Measurements from ENCODE around the gene PTRH1.

The PTRH1 gene

DNA sequence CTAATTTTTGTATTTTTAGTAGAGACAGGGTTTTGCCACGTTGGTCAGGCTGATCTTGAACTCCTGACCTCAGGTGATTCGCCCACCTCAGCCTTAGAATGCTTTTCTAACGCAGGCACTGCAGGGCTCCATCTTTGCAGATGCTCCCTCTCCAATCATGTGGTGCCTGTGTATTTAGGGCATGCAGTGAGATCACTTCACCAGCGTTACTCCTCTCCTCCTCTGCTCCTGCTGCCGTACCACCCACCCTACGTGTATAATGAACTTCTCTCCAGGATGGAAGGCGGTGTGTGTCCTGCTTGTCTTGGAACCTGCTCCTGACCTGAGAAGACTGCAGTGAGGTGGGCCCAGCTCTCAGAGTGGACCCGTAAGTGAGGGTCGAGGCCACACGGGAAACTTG lies 22.3 kb downstream of the PTRH1 start:
- DNase-seq: no peak

DNA sequence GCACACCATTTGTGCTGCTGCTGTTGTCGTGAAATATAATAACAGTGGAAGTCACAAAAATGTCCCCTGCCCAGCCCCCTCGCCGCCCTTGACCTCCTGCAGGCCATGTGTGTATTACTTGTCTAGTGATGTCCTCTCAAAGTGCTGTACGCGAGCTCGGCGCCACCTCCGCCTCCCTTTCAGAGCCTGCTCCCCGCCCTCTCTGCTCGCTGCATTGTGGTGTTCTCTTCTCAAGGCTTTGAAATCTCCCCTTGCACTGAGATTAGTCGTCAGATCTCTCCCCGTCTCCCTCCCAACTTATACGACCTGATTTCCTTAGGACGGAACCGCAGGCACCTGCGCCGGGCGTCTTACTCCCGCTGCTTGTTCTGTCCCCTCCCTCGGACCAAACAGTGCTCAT lies 23.4 kb downstream of the PTRH1 start:
- no peak for DNase-seq

DNA sequence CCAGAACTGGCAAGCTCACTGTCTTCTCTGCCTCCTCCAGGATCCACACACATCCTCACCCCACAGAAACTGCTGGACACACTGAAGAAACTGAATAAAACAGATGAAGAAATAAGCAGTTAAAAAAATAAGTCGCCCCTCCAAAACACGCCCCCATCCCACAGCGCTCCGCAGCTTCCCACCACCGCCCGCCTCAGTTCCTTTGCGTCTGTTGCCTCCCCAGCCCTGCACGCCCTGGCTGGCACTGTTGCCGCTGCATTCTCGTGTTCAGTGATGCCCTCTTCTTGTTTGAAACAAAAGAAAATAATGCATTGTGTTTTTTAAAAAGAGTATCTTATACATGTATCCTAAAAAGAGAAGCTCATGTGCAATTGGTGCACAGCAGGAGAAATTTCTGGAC lies 24.7 kb downstream of the PTRH1 start:
- DNase-seq: no peak

DNA sequence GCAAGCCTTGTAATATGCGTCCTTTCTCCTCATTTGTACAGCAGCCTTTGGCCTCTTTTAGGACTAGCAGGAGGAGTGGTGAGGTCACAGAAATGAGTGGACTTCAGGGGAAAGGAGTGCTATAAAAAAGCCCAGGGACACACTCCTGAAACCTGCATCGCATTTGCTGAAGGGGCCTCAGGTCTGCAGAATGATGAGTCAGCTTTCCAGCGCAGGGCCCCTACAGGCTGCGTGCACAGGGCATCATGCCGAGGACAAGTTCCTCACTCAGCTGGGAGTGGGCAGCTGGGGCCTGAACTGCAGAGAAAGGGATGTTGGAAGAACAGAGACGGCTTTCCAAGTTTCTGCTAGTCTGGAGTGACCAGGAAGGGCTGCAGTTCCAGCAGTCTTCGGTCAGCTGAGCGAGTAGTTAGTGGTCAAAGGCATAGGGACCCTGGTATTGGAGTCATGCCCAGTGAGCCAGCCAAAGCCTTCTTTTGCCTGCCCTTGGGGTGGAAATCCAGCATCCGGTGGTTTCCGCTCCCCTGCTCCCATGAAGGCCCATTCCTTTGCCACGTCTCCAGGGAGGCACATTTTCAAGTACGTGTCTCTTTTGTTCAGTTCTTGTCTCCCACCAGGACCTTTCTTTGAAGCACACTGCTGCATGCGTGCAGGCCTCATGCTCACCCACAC lies 26.0 kb downstream of the PTRH1 start:
- DNase-seq: no peak

DNA sequence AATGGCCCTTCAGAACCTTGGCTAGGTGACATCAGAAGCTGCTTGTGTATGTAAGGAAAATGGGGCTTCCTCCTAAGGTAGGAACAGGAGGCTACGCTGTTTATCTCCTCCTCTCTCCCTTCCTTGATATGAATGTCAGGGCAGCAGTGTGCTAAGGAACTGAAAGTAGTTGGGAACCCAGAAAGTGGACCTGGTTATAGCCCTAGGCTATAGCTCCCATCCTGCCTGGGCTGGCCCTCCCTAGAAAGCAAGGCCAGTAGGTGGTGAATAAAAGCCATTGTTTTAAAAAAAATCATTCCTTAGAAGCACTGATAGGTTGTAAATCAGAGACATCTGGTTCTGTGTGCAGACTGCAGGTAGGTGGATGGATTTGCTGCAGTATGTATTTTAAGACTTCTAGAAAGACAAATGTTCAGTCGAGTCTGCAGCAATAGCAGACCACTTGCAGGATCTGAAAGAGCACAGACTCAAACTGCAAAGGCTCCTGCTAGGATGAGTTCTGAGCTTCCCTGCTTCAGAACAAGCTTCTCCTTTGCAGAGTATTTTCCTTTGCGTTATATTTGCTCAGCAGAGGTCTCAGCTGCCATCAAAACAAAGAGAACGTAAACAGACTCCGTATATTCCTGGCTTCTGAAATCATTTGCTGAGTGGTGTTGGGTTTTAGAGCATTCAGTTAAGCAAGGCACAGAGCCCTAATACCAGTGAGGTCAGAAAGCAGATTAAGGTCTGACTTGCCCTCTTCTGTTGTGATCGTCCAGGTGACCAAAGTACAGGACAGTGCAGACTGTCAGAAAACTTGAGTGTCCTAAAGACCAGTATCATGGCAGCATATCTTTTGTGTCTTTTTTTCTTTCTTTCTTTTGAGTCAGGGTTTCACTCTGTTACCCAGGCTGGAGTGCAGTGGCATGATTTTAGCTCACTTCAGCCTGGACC lies 28.7 kb downstream of the PTRH1 start:
- DNase-seq: no peak

DNA sequence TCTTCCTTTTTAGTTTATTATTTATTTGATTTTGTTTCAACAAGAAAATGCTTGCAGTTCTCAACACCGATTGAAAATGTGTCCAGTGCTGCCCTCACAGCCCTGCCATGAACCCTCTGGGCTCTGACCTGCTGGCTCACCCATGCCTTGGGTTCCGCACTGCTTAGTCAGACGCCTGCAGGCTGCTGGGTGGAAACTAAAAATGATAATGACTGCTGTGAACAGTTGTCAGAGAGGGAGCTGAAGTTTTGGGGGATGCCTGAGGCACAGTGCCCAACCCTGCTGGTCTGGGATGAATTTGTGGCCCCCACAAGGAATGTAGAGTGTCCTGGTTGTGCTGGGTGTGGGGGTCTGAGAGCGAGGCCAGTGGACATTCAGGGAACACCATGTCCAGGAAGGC lies 30.9 kb downstream of the PTRH1 start:
- DNase-seq: no peak

DNA sequence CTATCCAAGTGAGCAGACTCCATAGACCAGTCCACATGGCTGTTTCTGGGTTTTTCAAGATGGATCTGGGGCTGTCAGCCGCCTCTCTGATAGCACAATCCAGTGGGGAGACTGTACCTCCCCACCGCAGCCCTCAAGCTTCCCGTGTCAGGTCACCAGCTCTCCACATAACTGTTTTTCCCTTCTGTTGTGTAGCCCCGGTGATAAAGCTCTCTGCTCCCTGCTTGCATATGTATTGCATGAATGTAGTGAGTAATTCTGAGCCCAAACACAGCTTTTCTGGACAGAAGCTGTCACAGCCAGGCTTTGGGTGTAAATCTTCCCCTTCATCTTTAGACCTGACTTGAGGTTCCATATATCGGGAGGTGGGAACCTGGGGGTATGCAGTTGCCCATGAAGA lies 31.7 kb downstream of the PTRH1 start:
- DNase-seq: no peak

DNA sequence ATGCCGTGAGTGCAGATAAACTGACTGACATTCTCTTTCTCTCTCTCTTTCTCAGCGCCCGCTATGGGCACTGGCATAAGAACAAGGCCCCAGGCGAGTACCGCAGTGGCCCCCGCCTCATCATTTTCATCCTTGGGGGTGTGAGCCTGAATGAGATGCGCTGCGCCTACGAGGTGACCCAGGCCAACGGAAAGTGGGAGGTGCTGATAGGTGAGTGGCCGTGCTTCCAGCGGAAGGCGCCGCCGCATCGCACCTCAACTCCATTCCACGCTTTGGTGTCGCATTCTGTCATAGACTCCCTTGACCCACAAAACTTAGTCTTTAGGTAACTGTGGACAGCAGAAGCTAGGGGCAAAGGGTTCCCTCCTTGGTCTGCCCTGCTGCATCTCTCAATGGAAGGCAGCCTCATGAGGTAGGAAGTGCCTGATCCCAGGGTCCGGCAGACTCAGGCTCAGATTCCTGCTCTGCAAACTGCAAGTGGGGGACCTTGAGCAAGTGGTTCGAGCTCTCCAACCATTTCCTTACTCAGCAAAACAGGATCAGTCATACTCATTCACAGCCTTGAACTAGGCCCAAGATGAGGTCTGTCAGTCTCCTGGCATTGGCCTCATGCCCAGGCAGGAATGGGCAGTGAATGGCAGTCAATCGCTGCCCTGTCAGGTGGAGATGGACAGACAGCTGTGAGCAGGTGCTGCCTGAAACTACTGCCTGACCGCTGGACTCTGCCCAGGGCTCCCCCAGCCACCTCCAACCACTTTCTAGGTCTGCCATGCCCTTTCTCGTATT lies 32.9 kb downstream of the PTRH1 start:
- DNase-seq: no peak

DNA sequence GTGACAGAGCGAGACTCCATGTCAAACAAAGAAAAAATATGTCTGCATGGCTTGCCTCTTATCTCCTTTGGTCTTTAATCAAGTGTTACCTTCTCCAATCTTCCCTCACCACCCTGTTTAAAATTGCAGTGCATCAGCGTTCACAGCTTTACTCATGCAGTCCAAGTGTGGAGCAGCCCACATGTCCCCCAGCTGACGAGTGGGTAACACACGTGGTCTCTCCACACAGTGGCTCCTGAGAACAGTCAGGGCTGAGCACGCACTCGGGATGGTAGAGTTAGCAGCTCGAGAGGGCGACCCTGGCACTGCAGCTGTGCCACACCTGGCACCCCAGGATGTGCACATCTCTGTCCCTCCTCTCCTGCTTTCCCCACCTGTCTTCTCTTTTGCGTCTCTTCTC lies 34.6 kb downstream of the PTRH1 start:
- no peak for DNase-seq

DNA sequence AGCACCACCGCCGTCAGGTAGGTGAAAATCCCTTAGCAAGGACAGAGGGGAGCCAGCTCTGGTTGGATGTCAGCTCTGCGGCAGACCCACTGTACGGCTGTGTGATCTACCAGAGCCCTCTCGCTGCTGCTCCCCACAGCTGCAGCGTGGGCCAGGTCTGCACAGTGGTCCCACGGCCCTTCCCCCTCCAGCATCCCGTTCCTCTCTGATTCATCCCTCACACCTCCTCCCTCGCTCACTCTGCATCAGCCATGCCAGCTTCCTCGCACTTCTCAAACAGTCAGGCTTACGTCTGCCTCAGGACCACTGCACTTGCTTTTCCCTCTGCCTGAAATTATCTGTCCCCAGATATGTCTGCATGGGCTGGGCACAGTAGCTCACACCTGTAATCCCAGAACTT lies 35.2 kb downstream of the PTRH1 start:
- no peak for DNase-seq

DNA sequence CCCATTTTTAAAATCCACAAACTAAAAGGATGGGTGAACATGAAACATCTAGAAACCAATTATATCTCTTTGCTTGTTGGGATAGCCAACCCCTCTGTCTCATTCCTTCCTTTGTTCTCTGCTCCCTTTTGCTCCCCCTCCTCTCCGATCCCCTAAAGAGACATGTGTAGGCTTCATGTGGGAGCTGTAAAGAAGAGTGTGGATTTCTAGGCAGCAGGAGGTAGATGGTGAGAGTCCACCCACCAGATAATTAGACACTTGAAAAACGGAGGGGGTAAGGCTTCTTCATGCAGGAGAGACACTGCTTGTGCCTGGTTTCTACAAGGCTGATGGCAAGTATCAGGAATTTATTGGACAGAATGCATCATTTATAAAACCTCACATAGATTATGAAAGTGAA lies 36.0 kb downstream of the PTRH1 start:
- DNase-seq: no peak

DNA sequence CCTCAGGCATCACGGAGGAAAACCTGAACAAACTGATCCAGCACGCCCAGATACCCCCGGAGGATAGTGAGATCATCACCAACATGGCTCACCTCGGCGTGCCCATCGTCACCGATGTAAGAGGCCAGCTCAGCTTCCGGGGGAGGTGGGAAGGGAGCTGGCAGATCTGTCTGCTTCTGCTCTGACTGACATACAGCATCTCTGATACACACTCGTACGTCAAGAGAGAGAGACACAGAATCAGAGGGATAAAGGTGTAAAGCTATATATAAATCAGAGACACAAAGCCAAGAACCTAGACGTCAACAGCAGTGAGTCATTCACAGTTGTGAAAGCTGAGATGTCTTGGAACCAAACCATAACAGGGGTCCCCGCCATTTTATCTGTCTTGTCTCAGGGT lies 38.8 kb downstream of the PTRH1 start:
- no peak for DNase-seq

DNA sequence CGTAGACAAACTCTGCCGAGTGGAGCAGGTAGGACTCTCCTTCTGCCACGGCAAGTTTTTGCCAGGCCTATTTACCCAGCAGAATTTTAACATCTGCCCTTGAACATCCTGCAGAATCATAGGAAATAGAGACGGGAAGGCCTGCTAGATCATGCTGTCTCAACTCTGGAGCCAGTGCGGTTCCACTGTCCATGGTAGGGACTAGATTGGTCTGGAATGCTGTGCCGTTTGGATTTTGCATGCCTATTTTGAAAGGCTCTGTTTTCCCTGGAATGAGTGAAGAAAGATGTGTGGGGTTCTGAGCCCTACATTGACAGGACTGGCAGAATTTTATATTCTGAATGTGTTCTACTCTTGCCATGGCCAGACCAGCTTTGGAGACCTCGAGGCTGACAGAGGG lies 42.2 kb downstream of the PTRH1 start:
- DNase-seq: no peak

DNA sequence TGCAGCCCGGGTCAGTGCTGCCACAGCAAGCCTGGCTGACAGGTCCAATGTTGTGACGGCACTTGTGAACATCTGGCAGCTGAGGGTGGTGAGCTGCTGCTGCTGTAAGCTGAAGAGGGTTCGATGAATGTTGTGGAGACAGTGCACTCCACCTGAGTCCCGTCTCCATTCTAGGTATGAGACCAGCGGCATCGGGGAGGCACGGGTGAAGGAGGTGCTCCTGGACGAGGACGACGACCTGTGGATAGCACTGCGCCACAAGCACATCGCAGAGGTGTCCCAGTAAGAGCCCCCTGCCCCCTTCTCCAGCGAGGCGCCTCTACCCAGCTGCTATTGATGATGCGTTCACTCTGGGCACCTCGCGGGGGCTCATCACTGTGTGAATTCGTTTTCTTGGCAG lies 47.6 kb downstream of the PTRH1 start:
- no peak for DNase-seq

DNA sequence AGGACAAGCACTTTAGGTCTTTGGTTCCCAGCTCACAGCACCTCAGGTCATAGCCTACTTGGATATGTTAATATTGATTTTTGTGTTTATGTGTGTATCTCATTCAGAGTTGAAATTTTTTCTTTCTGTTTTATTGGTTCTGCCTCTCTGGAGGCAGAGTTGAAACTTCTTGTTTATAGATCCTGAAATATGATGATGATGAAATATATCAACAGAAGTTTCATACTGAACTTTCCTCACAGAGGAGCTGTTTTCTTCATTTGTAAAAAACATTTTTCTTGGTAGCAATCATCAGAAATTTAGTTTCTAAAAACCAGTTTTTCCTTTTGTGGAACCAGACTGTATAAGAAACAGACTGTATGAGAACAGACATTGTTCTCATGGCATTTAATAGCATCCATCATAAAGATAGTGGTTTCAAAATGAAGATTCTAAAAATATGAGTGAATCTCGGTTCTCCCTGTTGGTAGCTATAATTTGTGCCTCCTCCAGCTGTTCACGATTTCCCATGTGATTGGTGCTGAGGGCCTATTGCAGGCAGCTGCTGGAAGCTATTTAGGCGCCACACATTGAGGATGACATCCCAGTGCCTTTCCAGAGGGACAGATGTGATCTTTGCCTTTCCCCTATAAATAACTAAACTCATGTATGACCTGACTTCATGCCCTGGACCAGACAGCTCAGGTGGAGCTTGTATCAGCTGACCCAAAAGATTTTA lies 48.2 kb downstream of the PTRH1 start:
- no peak for DNase-seq

DNA sequence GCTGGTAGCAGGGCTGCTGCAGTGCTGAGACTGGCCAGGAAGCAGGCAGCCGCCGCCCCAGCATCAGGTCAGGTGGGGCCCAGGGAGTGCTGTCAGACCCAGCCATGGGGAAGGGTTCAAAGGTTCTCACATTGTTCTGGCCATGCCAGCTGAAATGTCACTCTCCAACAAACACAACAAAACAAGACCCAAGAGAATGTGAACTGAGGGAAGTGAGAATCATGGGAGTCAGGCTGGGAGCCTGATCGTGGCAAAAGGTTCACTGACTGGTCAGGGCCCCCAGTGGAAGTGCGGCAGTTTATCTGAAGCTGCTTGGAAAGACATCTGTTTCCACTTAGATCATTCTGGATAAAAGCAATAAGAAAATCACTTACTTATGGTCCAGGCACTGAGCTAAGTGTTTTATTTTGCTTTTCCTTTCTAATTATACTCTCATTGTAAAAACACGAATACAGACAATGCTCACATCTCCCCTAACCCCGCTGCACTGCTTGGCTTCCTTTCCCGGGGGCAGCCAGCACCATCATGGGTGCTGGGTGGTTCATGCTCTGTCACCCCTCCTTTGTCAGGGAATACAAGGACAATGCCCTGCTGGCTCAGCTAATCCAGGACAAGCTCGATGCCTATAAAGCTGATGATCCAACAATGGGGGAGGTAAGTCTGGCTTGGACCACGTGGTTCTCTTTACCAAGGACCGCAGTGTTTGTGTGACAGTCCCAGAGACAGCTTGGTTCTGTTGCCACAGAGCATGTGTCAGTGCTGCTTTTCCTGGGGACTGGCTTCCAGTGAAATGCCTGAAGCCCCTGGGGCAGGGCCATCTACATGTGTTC lies 50.6 kb downstream of the PTRH1 start:
- DNase-seq: no peak

DNA sequence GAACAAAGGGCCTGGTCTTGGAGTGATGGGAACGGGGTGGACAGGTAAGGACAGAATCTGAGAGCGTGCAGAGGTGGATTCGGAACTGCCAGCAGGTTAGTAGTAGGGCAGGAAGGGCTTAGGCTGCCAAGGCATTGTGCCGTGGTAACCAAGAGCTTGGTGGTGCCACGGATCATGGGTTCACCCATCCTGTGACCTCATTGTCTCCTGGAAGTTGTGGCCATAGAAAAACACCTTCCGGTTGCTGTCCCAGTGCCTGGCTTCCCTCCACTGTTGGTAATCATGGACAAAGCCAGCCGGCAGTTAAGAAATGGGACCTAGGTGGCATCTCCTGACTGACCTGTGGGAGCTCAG lies 51.2 kb downstream of the PTRH1 start:
- DNase-seq: no peak
